Lower leg skin (tissue), 4 donors: ENCODE results near the gene LCN12. TPM values are rescaled to one million over a fixed set of nuclear protein-coding genes. Genes with fewer than 3 reads are reported as not detected.

ENCODE experiments used
- DNase-seq, 2 donors: peaks; one replicate each; pipeline ENCODE4 v3.0.0-alpha.2; 2019; ENCODE audit warnings: low spot score in 2 of 2
- H3K4me3 ChIP-seq: fragments of 200-600 bp; sonication (generic); 2 replicates; pipeline ENCODE4 v1.5.1; 2017; ENCODE audit warnings: mild to moderate bottlenecking, low read depth; ENCODE audit not compliant: poor library complexity, severe bottlenecking
- POLR2A ChIP-seq, 2 donors: fragments of 450-650 bp; IDR thresholded peaks; one replicate each; pipeline ENCODE4 v1.6.1; 2016 to 2017; ENCODE audit warnings: antibody characterized with exemption in 2 of 2, mild to moderate bottlenecking in 1 of 2, moderate library complexity in 1 of 2
- WGBS, 2 donors: methylation state at CpG; one replicate each; pipeline ENCODE4 v1.1.5; 2018; 5-methylcytosine and 5-hydroxymethylcytosine counted together
- intact Hi-C: fragments of 100-400 bp; cut with DNase I; formaldehyde crosslinking; loops from one replicate; pipeline ENCODE4 v1.15.0; 2023; ENCODE audit warnings: low total_unique reads
- total RNA-seq, 4 donors: library from RNA; depleted of rRNA; stranded (reverse); fragments of >200 nt; gene quantifications; one replicate each; pipeline ENCODE4 v1.1.0, GENCODE V29; 2016
- TF ChIP-seq, protein P1 (sequence below), 3 donors: fragments of 450-650 bp; IDR thresholded peaks; one replicate each; pipeline ENCODE4 v1.5.1; 2016; ENCODE audit warnings: antibody characterized with exemption in 3 of 3, mild to moderate bottlenecking in 3 of 3, moderate library complexity in 2 of 3

LCN12 gene
- total RNA-seq: not detected

DNA sequence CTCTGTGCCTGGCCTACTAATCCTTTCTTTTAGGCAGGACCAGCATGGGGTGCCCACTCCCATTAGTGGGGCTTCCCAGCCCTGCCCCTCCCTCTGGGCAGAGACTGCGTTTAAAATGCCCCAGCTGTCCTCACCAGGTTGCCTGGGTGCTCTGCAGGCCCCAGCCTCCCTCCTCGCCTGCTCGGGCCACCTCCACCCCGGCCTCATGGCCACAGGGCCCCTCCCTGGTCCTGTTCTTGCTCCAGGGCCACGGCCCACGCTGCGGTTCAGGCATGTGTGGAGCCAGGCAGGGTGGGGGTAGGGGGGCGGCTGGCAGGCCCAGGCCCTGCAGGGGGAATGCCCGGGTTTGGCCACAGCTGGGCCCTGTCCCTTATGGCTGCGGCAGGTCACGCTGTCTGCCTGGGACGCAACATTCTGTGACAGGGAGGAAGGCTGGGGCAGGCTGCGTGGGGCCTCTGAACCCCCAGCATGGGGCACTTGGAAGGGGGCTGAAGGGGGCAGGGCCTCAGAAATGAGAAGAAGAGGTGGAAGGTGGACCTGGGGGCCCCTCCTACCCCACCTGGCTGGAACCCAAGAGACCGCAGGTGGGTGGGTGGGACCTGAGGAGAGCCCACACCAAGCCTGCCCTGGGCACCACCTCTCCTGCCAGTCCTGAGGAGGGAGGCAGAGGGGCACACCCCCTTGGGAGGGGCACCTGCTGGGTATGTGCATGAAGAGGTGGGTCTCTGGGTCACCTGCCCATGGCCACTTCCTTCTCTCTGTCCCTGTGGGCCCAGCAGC lies at the start of gene LCN12:
LCN12 (plus strand) TSS at position 733 of the 780 bp plus-strand sequence. CDS start 55 bp downstream, outside the sequence.
- no peak within 1 kb of the TSS for H3K4me3 ChIP-seq
- WGBS, 2 donors: 78 to 85% methylated on average over 9 to 14 of the region's 14 CpGs
- intact Hi-C loops: no loop called here
- no peak for TF ChIP-seq POLR2A (IDR thresholded peaks at IDR 0.05)
- TF ChIP-seq, protein P1, sequence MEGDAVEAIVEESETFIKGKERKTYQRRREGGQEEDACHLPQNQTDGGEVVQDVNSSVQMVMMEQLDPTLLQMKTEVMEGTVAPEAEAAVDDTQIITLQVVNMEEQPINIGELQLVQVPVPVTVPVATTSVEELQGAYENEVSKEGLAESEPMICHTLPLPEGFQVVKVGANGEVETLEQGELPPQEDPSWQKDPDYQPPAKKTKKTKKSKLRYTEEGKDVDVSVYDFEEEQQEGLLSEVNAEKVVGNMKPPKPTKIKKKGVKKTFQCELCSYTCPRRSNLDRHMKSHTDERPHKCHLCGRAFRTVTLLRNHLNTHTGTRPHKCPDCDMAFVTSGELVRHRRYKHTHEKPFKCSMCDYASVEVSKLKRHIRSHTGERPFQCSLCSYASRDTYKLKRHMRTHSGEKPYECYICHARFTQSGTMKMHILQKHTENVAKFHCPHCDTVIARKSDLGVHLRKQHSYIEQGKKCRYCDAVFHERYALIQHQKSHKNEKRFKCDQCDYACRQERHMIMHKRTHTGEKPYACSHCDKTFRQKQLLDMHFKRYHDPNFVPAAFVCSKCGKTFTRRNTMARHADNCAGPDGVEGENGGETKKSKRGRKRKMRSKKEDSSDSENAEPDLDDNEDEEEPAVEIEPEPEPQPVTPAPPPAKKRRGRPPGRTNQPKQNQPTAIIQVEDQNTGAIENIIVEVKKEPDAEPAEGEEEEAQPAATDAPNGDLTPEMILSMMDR (IDR thresholded peaks at IDR 0.05): no peak
- no peak for DNase-seq

GRCh38 chr9:136903041-136903554 lies 49.0 kb upstream of the LCN12 start:
- H3K4me3 ChIP-seq: no peak overlapping the region
- 64 to 66% methylated on average over 12 of the region's 12 CpGs for WGBS, 2 donors
- no peak for DNase-seq
- intact Hi-C loops: no loop called here
- TF ChIP-seq, protein P1 (IDR thresholded peaks at IDR 0.05): no peak
- no peak for TF ChIP-seq POLR2A (IDR thresholded peaks at IDR 0.05)

- WGBS, 2 donors: 72 to 74% methylated on average over 4 of the region's 4 CpGs
- intact Hi-C loops: no loop called here
- DNase-seq: no peak
- H3K4me3 ChIP-seq: no peak overlapping the region
- TF ChIP-seq POLR2A (IDR thresholded peaks at IDR 0.05): no peak
- TF ChIP-seq, protein P1 (IDR thresholded peaks at IDR 0.05): no peak
Observed at GRCh38 chr9:136906266-136906665, 45.8 kb upstream of the LCN12 start.

DNA sequence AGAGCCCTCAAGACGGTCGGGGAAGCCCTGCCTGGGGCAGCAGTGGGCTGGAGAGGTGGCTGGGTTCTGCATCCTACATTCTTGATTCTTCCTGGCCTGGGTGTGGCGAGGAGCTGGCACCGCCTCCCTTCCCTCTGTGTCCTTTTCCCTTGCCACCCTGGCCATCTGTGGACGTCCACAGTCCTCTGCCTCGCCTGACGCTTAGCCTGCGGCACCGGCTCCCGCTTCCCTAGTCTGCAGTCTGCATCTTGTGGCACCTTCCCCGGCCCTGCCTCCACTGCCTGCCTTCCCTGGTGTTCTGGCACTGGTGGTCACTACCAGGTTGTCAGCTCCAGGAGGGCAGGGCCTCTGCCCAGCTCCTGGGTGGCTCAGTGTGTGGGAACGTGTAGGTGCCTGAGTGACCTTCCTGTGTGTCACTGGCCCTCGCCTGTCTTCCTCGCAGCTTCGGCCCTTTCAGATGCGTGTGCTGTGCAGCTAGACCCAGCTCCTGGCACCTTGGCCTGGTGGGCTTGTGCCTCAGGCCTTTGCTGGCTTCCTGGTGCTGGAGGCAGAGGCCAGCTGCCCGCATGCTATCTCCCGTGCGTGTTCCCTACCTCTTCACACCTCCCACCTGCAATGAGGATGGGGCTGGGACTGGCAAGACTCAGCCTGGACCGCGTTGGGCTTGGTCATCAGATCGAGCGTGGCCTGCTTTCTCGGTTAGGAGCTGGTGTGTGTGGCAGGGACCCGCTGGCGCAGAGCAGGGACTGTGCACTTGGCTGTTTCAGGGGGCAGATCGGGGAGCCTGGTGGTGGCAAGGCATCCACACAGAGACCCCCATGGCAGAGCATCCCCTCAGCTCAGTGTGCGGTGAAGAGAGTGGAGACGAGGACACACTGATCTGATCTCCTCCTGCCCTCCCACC lies 44.8 kb upstream of the LCN12 start:
- TF ChIP-seq, protein P1 (IDR thresholded peaks at IDR 0.05): no peak
- no peak for TF ChIP-seq POLR2A (IDR thresholded peaks at IDR 0.05)
- no peak for DNase-seq
- intact Hi-C loops: no loop called here
- 95 to 98% methylated on average over 28 to 29 of the region's 29 CpGs for WGBS, 2 donors
- H3K4me3 ChIP-seq: no peak overlapping the region

- intact Hi-C loops: no loop called here
- DNase-seq: no peak
- no peak for TF ChIP-seq POLR2A (IDR thresholded peaks at IDR 0.05)
- TF ChIP-seq, protein P1 (IDR thresholded peaks at IDR 0.05): no peak
- H3K4me3 ChIP-seq: no peak overlapping the region
- 81 to 91% methylated on average over 12 of the region's 12 CpGs for WGBS, 2 donors
Observed at GRCh38 chr9:136910197-136910900, 41.7 kb upstream of the LCN12 start.
